IMR-90 (cell line): ENCODE data around the gene SELENOM. TPM values are rescaled to one million over a fixed set of nuclear protein-coding genes. Genes with fewer than 3 reads are reported as not detected.

ENCODE experiments used
- ATAC-seq: fragments of 200-7000 bp; cut with Tn5 transposase; 2 replicates; pipeline ENCODE4 v1.9.1; 2020; ENCODE audit warnings: low read depth, mild to moderate bottlenecking, moderate library complexity
- BruUV-seq: library from RNA; stranded (reverse); fragments of 400-500 nt; replicated peaks from 2 replicates; lab custom pipeline; 2021; lab: Mats Ljungman, UMichigan
- CTCF ChIA-PET: fragments of 300-600 bp; formaldehyde crosslinking; extraction: SDS; loops from one replicate; lab custom pipeline; 2021; ENCODE audit warnings: antibody characterized with exemption; lab: Yijun Ruan, JAX
- POLR2A ChIA-PET: fragments of 300-600 bp; sonication (Branson Sonifier 250); formaldehyde crosslinking; loops from one replicate; lab custom pipeline; 2022; ENCODE audit warnings: antibody characterized with exemption; ENCODE audit not compliant: unreplicated experiment; lab: Charles Lee
- DNase-seq: peaks from one replicate; pipeline ENCODE4 v3.0.0; 2013
- H2AFZ ChIP-seq: replicated peaks from 2 replicates; pipeline ENCODE3; 2013; ENCODE audit warnings: low read length, mild to moderate bottlenecking; ENCODE audit not compliant: poor library complexity
- H2AK5ac ChIP-seq: 2 replicates; pipeline ENCODE4 v1.6.1; 2013; ENCODE audit warnings: low read depth, low read length, inconsistent platforms
- H2AK9ac ChIP-seq: replicated peaks from 2 replicates; pipeline ENCODE3; 2013; ENCODE audit warnings: mild to moderate bottlenecking, low read depth, low read length, moderate library complexity; ENCODE audit not compliant: poor library complexity
- H2BK120ac ChIP-seq: 2 replicates; pipeline ENCODE4 v1.6.1; 2013; ENCODE audit warnings: low read depth, low read length, inconsistent platforms
- H2BK15ac ChIP-seq: 3 replicates; pipeline ENCODE4 v1.6.1; 2013; ENCODE audit warnings: low read depth, low read length, inconsistent platforms
- H2BK20ac ChIP-seq: 2 replicates; pipeline ENCODE4 v1.6.1; 2013; ENCODE audit warnings: low read depth, mild to moderate bottlenecking, inconsistent platforms, low read length, moderate library complexity
- H2BK5ac ChIP-seq: 2 replicates; pipeline ENCODE4 v1.6.1; 2013; ENCODE audit warnings: mild to moderate bottlenecking, low read depth, low read length, inconsistent platforms; ENCODE audit not compliant: poor library complexity, severe bottlenecking
- H3K14ac ChIP-seq: replicated peaks from 2 replicates; pipeline ENCODE4 v1.6.1; 2013; ENCODE audit warnings: low read depth, low read length, inconsistent platforms
- H3K18ac ChIP-seq: 2 replicates; pipeline ENCODE4 v1.6.1; 2013; ENCODE audit warnings: low read depth, low read length, control low read depth
- H3K23ac ChIP-seq: 2 replicates; pipeline ENCODE4 v1.6.1; 2013; ENCODE audit warnings: low read depth, low read length, inconsistent platforms
- H3K27ac ChIP-seq: 2 replicates; pipeline ENCODE4 v1.5.1; 2013; ENCODE audit warnings: mild to moderate bottlenecking, control low read depth, low read length; ENCODE audit not compliant: insufficient read depth
- H3K27me3 ChIP-seq: 2 replicates; pipeline ENCODE4 v1.6.1; 2013; ENCODE audit warnings: low read length; ENCODE audit not compliant: control insufficient read depth, insufficient read depth
- H3K36me3 ChIP-seq: 2 replicates; pipeline ENCODE4 v1.6.1; 2013; ENCODE audit warnings: low read length, mixed read lengths; ENCODE audit not compliant: control insufficient read depth, insufficient read depth
- H3K4ac ChIP-seq: 2 replicates; pipeline ENCODE4 v1.6.1; 2013; ENCODE audit warnings: low read depth, low read length, inconsistent platforms
- H3K4me1 ChIP-seq: 2 replicates; pipeline ENCODE4 v1.6.1; 2013; ENCODE audit warnings: low read length, mixed read lengths; ENCODE audit not compliant: control insufficient read depth, insufficient read depth
- H3K4me2 ChIP-seq: 2 replicates; pipeline ENCODE4 v1.6.1; 2013; ENCODE audit warnings: low read depth, mild to moderate bottlenecking, control low read depth, low read length, moderate library complexity
- H3K4me3 ChIP-seq: 2 replicates; pipeline ENCODE4 v1.5.1; 2013; ENCODE audit warnings: low read depth, mild to moderate bottlenecking, control low read depth, low read length, moderate library complexity; ENCODE audit not compliant: insufficient read depth
- H3K56ac ChIP-seq: 2 replicates; pipeline ENCODE4 v1.6.1; 2013; ENCODE audit warnings: low read length, inconsistent platforms; ENCODE audit not compliant: insufficient read depth; ENCODE audit errors: extremely low read depth
- H3K79me1 ChIP-seq, 2 experiments: 2 replicates each; pipeline ENCODE4 v1.6.1; 2013; ENCODE audit warnings: low read length in 2 of 2, inconsistent platforms in 1 of 2, low read depth in 1 of 2
- H3K9ac ChIP-seq: 2 replicates; pipeline ENCODE4 v1.6.1; 2013; ENCODE audit warnings: low read depth, low read length, control low read depth
- H3K9me1 ChIP-seq: 2 replicates; pipeline ENCODE4 v1.6.1; 2013; ENCODE audit warnings: low read length, inconsistent platforms; ENCODE audit not compliant: insufficient read depth
- H3K9me3 ChIP-seq: 2 replicates; pipeline ENCODE4 v1.6.1; 2013; ENCODE audit warnings: low read length; ENCODE audit not compliant: control insufficient read depth, insufficient read depth
- H4K20me1 ChIP-seq: 2 replicates; pipeline ENCODE4 v1.6.1; 2013; ENCODE audit warnings: low read length, inconsistent platforms; ENCODE audit not compliant: insufficient read depth
- H4K5ac ChIP-seq: 2 replicates; pipeline ENCODE4 v1.6.1; 2013; ENCODE audit warnings: mild to moderate bottlenecking, low read depth, low read length, control low read depth
- H4K8ac ChIP-seq, 2 experiments: 2 replicates each; pipeline ENCODE4 v1.6.1; 2013; ENCODE audit warnings: low read depth in 2 of 2, low read length in 2 of 2, control low read depth in 1 of 2, inconsistent platforms in 1 of 2
- H4K91ac ChIP-seq: 2 replicates; pipeline ENCODE4 v1.6.1; 2013; ENCODE audit warnings: low read depth, low read length, inconsistent platforms; ENCODE audit not compliant: insufficient read depth
- CHD1 ChIP-seq: IDR thresholded peaks from 2 replicates; pipeline ENCODE4 v1.6.1; 2012; ENCODE audit warnings: low read depth, low read length, improper control_type of control experiment
- MXI1 ChIP-seq: IDR thresholded peaks from 2 replicates; pipeline ENCODE4 v1.6.1; 2012; ENCODE audit warnings: low read depth, mild to moderate bottlenecking, low read length, moderate library complexity, borderline replicate concordance
- NFE2L2 ChIP-seq: fragments of 150-350 bp; IDR thresholded peaks from 2 replicates; pipeline ENCODE4 v1.6.1; 2016; ENCODE audit warnings: low read depth, mild to moderate bottlenecking, low read length
- POLR2A ChIP-seq: IDR thresholded peaks from 2 replicates; pipeline ENCODE4 v1.6.1; 2012; ENCODE audit warnings: mild to moderate bottlenecking, low read depth, low read length
- RFX5 ChIP-seq: IDR thresholded peaks from 2 replicates; pipeline ENCODE4 v1.8.0; 2012; ENCODE audit warnings: low read depth, mild to moderate bottlenecking, low read length, moderate library complexity
- WGBS, 2 experiments: methylation state at CpG; one replicate each; pipeline versions ENCODE4 v1.1.5 to v1.1.7; 2013; ENCODE audit warnings: missing lambda C conversion rate in 2 of 2; ENCODE audit not compliant: insufficient read length in 1 of 2; ENCODE audit errors: extremely low coverage in 2 of 2; 5-methylcytosine and 5-hydroxymethylcytosine counted together
- dilution Hi-C: fragments of 300-500 bp; cut with HindIII; formaldehyde crosslinking; loops from one replicate; pipeline ENCODE4 v1.14.3; 2018; ENCODE audit warnings: low sequenced_read_pairs; ENCODE audit not compliant: unreplicated experiment
- in situ Hi-C: fragments of 300-500 bp; cut with MboI; formaldehyde crosslinking; loops from 3 replicates; pipeline ENCODE4 v1.14.3; 2019; ENCODE audit warnings: low sequenced_read_pairs, inconsistent platforms, mixed read lengths
- intact Hi-C: fragments of 100-400 bp; cut with micrococcal nuclease; formaldehyde crosslinking; loops from 2 replicates; pipeline ENCODE4 v1.10.0; 2022
- polyA plus RNA-seq, 3 experiments: library from polyadenylated mRNA; depleted of rRNA; stranded (reverse); fragments of >200 nt; gene quantifications; 2 replicates each; pipeline ENCODE4 v1.2.3, GENCODE V29; 2012; ENCODE audit warnings: low replicate concordance in 1 of 3
- total RNA-seq: library from RNA; depleted of rRNA; stranded (reverse); fragments of >200 nt; gene quantifications from 2 replicates; pipeline ENCODE4 v1.2.3, GENCODE V29; 2012

Gene SELENOM
- total and polyA plus RNA-seq, 2 of the 4 experiments (the other 2 are of a cell fraction) = 46.2 to 270 TPM

- no peak for TF ChIP-seq CHD1
Observed at GRCh38 chr22:31106001-31106571, 1.3 kb downstream of the SELENOM start (continued).

DNA sequence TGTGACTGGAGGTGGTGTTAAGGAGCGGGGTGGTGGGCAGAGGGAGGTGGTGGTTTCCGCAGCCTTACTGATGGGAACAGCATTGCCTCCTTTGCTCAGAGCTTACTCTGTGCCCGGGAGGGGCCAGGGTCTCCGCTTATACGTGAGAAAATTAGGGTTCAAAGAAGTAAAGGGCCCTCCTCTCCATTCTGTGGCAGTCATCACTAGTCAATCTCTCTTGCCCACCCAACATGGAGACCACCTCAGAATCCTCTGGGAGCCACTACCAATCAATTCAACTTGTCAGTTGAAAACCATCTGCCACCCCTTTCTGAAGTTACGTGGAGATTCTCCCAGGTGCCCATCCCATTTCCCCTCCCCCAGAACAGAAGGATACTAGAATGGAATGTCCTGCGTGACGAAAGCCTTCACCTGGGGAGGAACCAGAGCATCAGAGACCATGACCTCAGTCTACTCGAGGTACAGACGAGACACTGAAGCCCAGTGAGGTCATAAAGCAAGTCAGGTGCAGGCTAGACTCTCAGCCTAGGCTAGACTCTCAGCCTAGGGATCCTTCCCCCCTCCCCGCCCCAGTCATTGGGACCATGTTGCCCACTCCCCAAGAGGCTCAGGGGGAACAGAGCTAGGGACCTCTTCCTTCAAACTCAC, 2.0 kb downstream of the SELENOM start:
- WGBS, 2 experiments = 100% methylated on average over 1 of the region's 11 CpGs; no CpG with 5 or more reads in 1 of the 2 experiments
- Histone ChIP-seq H2BK120ac (no peak overlapping the region), H3K27ac (peak overlapping the region; percentile 50), H3K4me1 (peaks cover 44% of the 10 kb centered on the region), H4K91ac (no peak overlapping the region; the same call in 1 of the 2 replicates), H3K27me3 (no peaks in the 10 kb centered on the region), H3K9me3 (no peaks in the 10 kb centered on the region), H3K4me2 (peak overlapping the region; percentile 96), H2AK9ac (peak overlapping the region; percentile 74), H2AFZ (no peak overlapping the region), H2BK5ac (no peak overlapping the region), H3K9ac (peak overlapping the region; percentile 91), H3K56ac (no peak overlapping the region), H3K4me3 (no peak overlapping the region; the same call in 1 of the 2 replicates), H2BK20ac (no peak overlapping the region), H4K8ac (no peak overlapping the region; a peak in 1 of 4 replicates), H4K5ac (no peak overlapping the region), H3K4ac (peak overlapping the region; percentile 92; the same call in 1 of the 2 replicates), H2AK5ac (peak overlapping the region; percentile 85; the same call in 1 of the 2 replicates), H3K18ac (no peak overlapping the region), H2BK15ac (no peak overlapping the region), H4K20me1 (peaks cover 25% of the 10 kb centered on the region), H3K23ac (peak overlapping the region; percentile 94; the same call in 1 of the 2 replicates), H3K9me1 (peaks cover 19% of the 10 kb centered on the region), H3K79me1 (peaks cover 15 to 56% of the 10 kb centered on the region in 2 experiments; a peak in 3 of 4 replicates), H3K36me3 (peaks cover 37% of the 10 kb centered on the region), H3K14ac (no peak overlapping the region; the same call in 1 of the 2 replicates)
- DNase-seq (no peak), ATAC-seq (no peak)
- TF ChIP-seq POLR2A = no peak
- no peak for TF ChIP-seq RFX5
- no peak for TF ChIP-seq NFE2L2
- no peak for TF ChIP-seq MXI1
- intact Hi-C loops = loop anchor here (5.0 kb wide), 1 partner anchor 107 kb away; the partner anchor contains the start of gene LIMK2
- BruUV-seq = no TSS peak
- ChIA-PET CTCF (no interaction called here), POLR2A (no interaction called here)
- in situ Hi-C loops = no loop called here
- dilution Hi-C loops = no loop called here
